ENCODE measurements around the gene RNPEPL1.
A peak's percentile ranks its signal among the peaks of the same experiment; 100 is the strongest.

The RNPEPL1 gene

GRCh38 chr2:240576036-240576435, 7.8 kb downstream of the RNPEPL1 start:
- DNase-seq: no peak

DNA sequence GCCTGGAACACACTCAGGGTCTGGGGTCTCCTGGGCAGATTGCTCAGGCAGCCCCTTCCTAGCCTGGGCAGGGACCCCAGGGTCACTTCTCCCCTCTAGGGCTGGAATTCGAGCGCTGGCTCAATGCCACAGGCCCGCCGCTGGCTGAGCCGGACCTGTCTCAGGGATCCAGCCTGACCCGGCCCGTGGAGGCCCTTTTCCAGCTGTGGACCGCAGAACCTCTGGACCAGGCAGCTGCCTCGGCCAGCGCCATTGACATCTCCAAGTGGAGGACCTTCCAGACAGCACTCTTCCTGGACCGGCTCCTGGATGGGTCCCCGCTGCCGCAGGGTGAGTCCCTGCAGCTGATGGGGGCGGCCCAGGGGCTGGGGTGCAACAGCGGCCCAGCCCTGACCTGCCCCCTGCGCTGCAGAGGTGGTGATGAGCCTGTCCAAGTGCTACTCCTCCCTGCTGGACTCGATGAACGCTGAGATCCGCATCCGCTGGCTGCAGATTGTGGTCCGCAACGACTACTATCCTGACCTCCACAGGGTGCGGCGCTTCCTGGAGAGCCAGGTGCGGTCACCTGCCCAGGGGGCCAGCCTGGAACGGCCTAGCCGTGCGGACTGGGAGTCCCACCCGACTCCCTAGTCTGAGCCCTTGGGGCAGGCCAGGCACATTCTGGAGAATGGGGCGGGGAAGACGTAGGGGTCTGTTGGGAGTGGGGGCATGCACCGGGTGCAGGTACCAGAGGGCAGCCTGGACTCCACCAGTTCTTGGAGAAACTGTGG, 8.3 kb downstream of the RNPEPL1 start:
- DNase-seq: no peak

DNA sequence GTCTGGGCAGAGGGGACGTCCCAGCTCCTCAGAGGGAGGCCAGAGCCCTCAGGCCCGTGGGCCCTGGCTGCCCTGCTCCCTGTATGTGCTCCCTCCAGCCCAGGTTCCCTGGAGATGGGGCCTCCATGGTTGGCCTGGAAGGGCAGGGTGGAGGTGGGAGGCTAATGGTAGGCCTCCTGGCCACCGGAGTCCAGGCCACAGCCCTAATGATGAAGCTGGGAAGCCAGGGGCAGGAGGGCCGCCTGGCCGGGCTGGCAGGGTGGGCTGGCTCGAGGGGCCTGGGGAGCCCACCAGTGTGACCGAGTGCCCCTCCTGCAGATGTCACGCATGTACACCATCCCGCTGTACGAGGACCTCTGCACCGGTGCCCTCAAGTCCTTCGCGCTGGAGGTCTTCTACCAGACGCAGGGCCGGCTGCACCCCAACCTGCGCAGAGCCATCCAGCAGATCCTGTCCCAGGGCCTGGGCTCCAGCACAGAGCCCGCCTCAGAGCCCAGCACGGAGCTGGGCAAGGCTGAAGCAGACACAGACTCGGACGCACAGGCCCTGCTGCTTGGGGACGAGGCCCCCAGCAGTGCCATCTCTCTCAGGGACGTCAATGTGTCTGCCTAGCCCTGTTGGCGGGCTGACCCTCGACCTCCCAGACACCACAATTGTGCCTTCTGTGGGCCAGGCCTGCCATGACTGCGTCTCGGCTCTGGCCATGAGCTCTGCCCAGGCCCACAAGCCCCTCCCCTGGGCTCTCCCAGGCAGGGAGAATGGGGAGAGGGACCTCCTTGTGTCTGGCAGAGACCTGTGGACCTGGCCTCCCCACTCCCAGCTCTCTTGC, 9.2 kb downstream of the RNPEPL1 start:
- no peak for DNase-seq

DNA sequence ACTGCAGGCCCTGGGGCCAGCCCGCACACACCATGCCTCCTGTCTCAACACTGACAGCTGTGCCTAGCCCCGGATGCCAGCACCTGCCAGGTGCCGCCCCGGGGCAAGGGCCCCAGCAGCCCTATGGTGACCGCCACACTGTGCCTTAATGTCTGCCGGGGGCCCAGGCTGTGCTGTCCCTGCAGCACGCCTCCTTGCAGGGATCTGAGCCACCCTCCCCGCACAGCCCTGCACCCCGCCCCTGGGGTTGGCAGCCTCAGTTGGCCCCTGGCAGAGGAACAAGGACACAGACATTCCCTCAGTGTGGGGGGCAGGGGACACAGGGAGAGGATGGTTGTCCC, 9.8 kb downstream of the RNPEPL1 start:
- DNase-seq: no peak

GRCh38 chr2:240578488-240578887, 10.2 kb downstream of the RNPEPL1 start:
- DNase-seq: no peak

- no peak for DNase-seq
Measured at GRCh38 chr2:240579071-240579762, 10.9 kb downstream of the RNPEPL1 start.

- DNase-seq: no peak
Measured at GRCh38 chr2:240579771-240580614, 11.7 kb downstream of the RNPEPL1 start.

- DNase-seq: no peak
Measured at GRCh38 chr2:240581811-240582210, 13.5 kb downstream of the RNPEPL1 start.

- no peak for DNase-seq
Measured at GRCh38 chr2:240582781-240583180, 14.5 kb downstream of the RNPEPL1 start.

DNA sequence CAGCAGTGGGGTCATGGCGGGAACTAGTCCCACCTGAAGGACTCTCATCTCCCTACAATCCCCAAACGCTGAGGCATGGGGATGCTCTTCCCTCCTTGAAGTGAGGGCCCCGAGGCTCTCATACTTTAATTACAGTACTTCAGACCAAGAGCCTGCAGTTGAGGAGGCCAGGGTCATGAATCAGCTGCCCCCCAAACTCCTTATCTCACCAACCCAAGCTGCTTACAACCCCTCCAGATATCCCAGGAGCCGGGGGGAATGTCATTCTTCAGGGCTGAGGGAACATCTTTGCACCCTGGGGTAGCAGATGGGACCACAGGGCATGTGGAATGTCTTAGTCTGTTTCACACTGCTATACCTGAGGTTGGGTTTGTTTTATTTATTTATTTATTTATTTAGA, 15.5 kb downstream of the RNPEPL1 start:
- DNase-seq: no peak

GRCh38 chr2:240584486-240585031, 16.3 kb downstream of the RNPEPL1 start:
- DNase-seq: no peak

- DNase-seq: no peak
Measured at GRCh38 chr2:240585101-240585500, 16.8 kb downstream of the RNPEPL1 start.

DNA sequence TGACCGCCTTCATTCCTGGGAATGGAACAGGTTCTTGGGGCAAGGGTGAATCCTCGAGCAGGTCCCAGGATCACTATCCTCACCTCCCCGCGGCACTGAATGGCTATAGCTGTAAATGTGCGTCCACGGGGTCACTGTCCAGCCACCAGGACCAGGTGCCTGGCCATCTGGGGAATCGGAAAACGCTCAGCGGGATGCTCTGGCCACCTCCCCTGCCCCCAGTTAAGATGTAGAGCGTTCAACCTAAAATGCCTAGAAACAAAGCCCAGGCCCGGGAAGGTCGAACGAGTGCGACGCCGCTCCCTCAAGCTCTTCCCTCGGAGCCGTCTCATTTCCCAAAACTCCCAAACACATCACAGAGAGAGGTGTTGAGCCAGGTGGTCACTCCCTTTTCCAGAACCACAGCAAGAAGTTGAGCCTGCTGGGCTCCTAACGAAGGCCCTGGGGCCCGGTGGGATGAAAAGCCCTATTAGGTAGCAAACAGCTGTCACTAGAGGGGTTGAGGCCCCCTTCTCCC, 17.5 kb downstream of the RNPEPL1 start:
- DNase-seq: no peak

- DNase-seq: peak; percentile 92 to 100 (median 97)
Measured at GRCh38 chr2:240586198-240586918, 18.1 kb downstream of the RNPEPL1 start, which contains the start of gene CAPN10. Gene CAPN10 (plus strand): TSS chr2:240586734. CDS start chr2:240586912, 178 bp downstream.

GRCh38 chr2:240586919-240587800, 18.9 kb downstream of the RNPEPL1 start:
- DNase-seq: no peak

- DNase-seq: no peak
Measured at GRCh38 chr2:240588006-240588655, 19.8 kb downstream of the RNPEPL1 start.

- DNase-seq: no peak
Measured at GRCh38 chr2:240588669-240589068, 20.4 kb downstream of the RNPEPL1 start.

GRCh38 chr2:240589375-240589774, 21.1 kb downstream of the RNPEPL1 start:
- DNase-seq: no peak
